ENCODE data around the gene HSF2.

HSF2 gene

GRCh38 chr6:122416825-122417224 is 17.4 kb downstream of the HSF2 start:
- ATAC-seq (ENCODE audit: insufficient read depth, low read depth) (no peak), DNase-seq (no peak)
- Histone ChIP-seq H2AFZ (ENCODE audit: low read depth, low read length) (no peak overlapping the region), H3K9ac (ENCODE audit: low read depth, low read length) (no peak overlapping the region), H3K4me1 (ENCODE audit: insufficient read depth, low read length) (no peaks in the 10 kb centered on the region), H3K4me2 (ENCODE audit: insufficient read depth, low read length) (no peak overlapping the region), H4K20me1 (ENCODE audit: insufficient read depth, low read length) (peaks cover 7% of the 10 kb centered on the region; the same call in 1 of the 2 replicates), H3K79me2 (ENCODE audit: insufficient read depth, low read length) (peaks cover 31% of the 10 kb centered on the region), H3K9me3 (ENCODE audit: insufficient read depth, low read length, severe bottlenecking) (no peaks in the 10 kb centered on the region), H3K36me3 (ENCODE audit: insufficient read depth, low read length) (peaks cover 95% of the 10 kb centered on the region), H3K27me3 (ENCODE audit: insufficient read depth, low read length, poor library complexity) (no peaks in the 10 kb centered on the region), H3K4me3 (ENCODE audit: low read depth in 1 of 2, low read length in 2 of 2) (no peak overlapping the region), H3K27ac (ENCODE audit: low read length) (no peak overlapping the region)
- TF ChIP-seq EZH2 (IDR thresholded peaks at IDR 0.05; ENCODE audit: borderline replicate concordance, low read depth, low read length, severe bottlenecking) (no peak), CTCF (IDR thresholded peaks at IDR 0.05; ENCODE audit: borderline replicate concordance, extremely low read depth, low read length, poor library complexity, severe bottlenecking) (no peak)

GRCh38 chr6:122422003-122422402 is 22.6 kb downstream of the HSF2 start:
- DNase-seq: no peak
- peaks cover 92% of the 10 kb centered on the region for H3K36me3 ChIP-seq (ENCODE audit: insufficient read depth, low read length)
- ATAC-seq (ENCODE audit: insufficient read depth, low read depth): no peak
- H3K9ac ChIP-seq (ENCODE audit: low read depth, low read length): no peak overlapping the region
- 0 out of 2 replicates have a peak, but pooled peaks cover 2% of the 10 kb centered on the region for H3K79me2 ChIP-seq (ENCODE audit: insufficient read depth, low read length)
- H3K4me1 ChIP-seq (ENCODE audit: insufficient read depth, low read length): no peaks in the 10 kb centered on the region
- no peak overlapping the region for H2AFZ ChIP-seq (ENCODE audit: low read depth, low read length)
- no peak overlapping the region for H3K4me3 ChIP-seq (ENCODE audit: low read depth in 1 of 2, low read length in 2 of 2)
- TF ChIP-seq CTCF (IDR thresholded peaks at IDR 0.05; ENCODE audit: borderline replicate concordance, extremely low read depth, low read length, poor library complexity, severe bottlenecking) (no peak), EZH2 (IDR thresholded peaks at IDR 0.05; ENCODE audit: borderline replicate concordance, low read depth, low read length, severe bottlenecking) (no peak)
- H4K20me1 ChIP-seq (ENCODE audit: insufficient read depth, low read length): no peaks in the 10 kb centered on the region
- no peak overlapping the region for H3K4me2 ChIP-seq (ENCODE audit: insufficient read depth, low read length)
- no peak overlapping the region for H3K27ac ChIP-seq (ENCODE audit: low read length)
- no peaks in the 10 kb centered on the region for H3K27me3 ChIP-seq (ENCODE audit: insufficient read depth, low read length, poor library complexity)
- H3K9me3 ChIP-seq (ENCODE audit: insufficient read depth, low read length, severe bottlenecking): no peaks in the 10 kb centered on the region

- H3K36me3 ChIP-seq (ENCODE audit: insufficient read depth, low read length): peaks cover 92% of the 10 kb centered on the region
- H3K27ac ChIP-seq (ENCODE audit: low read length): no peak overlapping the region
- no peaks in the 10 kb centered on the region for H3K4me1 ChIP-seq (ENCODE audit: insufficient read depth, low read length)
- no peaks in the 10 kb centered on the region for H3K27me3 ChIP-seq (ENCODE audit: insufficient read depth, low read length, poor library complexity)
- 0 out of 2 replicates have a peak, but pooled peaks cover 2% of the 10 kb centered on the region for H3K79me2 ChIP-seq (ENCODE audit: insufficient read depth, low read length)
- TF ChIP-seq EZH2 (IDR thresholded peaks at IDR 0.05; ENCODE audit: borderline replicate concordance, low read depth, low read length, severe bottlenecking) (no peak), CTCF (IDR thresholded peaks at IDR 0.05; ENCODE audit: borderline replicate concordance, extremely low read depth, low read length, poor library complexity, severe bottlenecking) (no peak)
- ATAC-seq (ENCODE audit: insufficient read depth, low read depth): no peak
- no peaks in the 10 kb centered on the region for H4K20me1 ChIP-seq (ENCODE audit: insufficient read depth, low read length)
- no peak overlapping the region for H2AFZ ChIP-seq (ENCODE audit: low read depth, low read length)
- no peaks in the 10 kb centered on the region for H3K9me3 ChIP-seq (ENCODE audit: insufficient read depth, low read length, severe bottlenecking)
- H3K4me3 ChIP-seq (ENCODE audit: low read depth in 1 of 2, low read length in 2 of 2): no peak overlapping the region
- no peak overlapping the region for H3K4me2 ChIP-seq (ENCODE audit: insufficient read depth, low read length)
- no peak for DNase-seq
- H3K9ac ChIP-seq (ENCODE audit: low read depth, low read length): no peak overlapping the region
These were observed 23.3 kb downstream of the HSF2 start for GRCh38 chr6:122422614-122423267.
